ENCODE measurements around the gene CCDC77. TPM values are rescaled to one million over a fixed set of nuclear protein-coding genes. Genes with fewer than 3 reads are reported as not detected.

The CCDC77 gene
- total and polyA plus RNA-seq, 2 donors (not counting 3 experiments of a cell fraction or from before 2014, with no cell fraction given): 4.1 to 12.9 TPM

DNA sequence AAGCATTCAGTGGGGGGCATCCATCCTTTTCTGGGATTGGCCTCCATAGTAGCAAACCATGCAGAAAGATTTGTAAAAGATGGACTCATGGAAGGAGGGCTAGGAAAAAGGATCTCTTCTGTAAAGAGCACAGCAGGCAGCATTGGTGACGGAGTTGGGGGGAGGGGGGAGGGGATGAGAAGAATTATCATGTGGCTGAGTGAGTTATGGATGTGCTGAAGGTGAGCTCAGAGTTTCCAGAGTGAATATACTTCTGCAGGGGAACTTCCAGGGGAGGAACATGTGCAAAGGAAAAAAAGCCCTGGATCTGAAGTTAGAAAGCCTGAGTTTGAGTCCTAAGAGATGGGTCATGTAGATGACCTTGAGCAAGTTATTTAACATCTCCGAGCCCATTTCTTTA lies 54.4 kb downstream of the CCDC77 start:
- DNase-seq (ENCODE audit: low read depth, low spot score) (no peak), FAIRE-seq (no peak)
- H3K9me1 ChIP-seq (replicated peaks; ENCODE audit: control insufficient read depth, extremely low read depth, insufficient read depth, low read length): no peaks in the 10 kb centered on the region
- H2AFZ ChIP-seq (ENCODE audit: low read depth, low read length): no peak overlapping the region
- H4K20me1 ChIP-seq (replicated peaks; ENCODE audit: control insufficient read depth, extremely low read depth, insufficient read depth, low read length): no peaks in the 10 kb centered on the region
- intact Hi-C loops (cut with micrococcal nuclease): no loop called here
- no peak overlapping the region for H3K9ac ChIP-seq (replicated peaks; ENCODE audit: extremely low read depth, insufficient read depth, low read length)
- H3K4me3 ChIP-seq (replicated peaks in 1 of 3; ENCODE audit: insufficient read depth in 1 of 3, low read depth in 1 of 3, low read length in 3 of 3): no peak overlapping the region
- no peak overlapping the region for H3K4me2 ChIP-seq (ENCODE audit: insufficient read depth, low read length)
- H3K27ac ChIP-seq (ENCODE audit: insufficient read depth, low read depth, low read length): no peak overlapping the region
- no peaks in the 10 kb centered on the region for H3K79me2 ChIP-seq (ENCODE audit: control insufficient read depth, insufficient read depth, low read length)
- POLR2A ChIA-PET: no interaction called here
- no peaks in the 10 kb centered on the region for H3K9me3 ChIP-seq (replicated peaks; ENCODE audit: control insufficient read depth, insufficient read depth, low read length)
- TF ChIP-seq, protein P1, sequence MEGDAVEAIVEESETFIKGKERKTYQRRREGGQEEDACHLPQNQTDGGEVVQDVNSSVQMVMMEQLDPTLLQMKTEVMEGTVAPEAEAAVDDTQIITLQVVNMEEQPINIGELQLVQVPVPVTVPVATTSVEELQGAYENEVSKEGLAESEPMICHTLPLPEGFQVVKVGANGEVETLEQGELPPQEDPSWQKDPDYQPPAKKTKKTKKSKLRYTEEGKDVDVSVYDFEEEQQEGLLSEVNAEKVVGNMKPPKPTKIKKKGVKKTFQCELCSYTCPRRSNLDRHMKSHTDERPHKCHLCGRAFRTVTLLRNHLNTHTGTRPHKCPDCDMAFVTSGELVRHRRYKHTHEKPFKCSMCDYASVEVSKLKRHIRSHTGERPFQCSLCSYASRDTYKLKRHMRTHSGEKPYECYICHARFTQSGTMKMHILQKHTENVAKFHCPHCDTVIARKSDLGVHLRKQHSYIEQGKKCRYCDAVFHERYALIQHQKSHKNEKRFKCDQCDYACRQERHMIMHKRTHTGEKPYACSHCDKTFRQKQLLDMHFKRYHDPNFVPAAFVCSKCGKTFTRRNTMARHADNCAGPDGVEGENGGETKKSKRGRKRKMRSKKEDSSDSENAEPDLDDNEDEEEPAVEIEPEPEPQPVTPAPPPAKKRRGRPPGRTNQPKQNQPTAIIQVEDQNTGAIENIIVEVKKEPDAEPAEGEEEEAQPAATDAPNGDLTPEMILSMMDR (IDR thresholded peaks at IDR 0.05; ENCODE audit: extremely low read depth in 1 of 2, insufficient read depth in 1 of 2, low read depth in 1 of 2, low read length in 2 of 2): no peak
- no peak for TF ChIP-seq POLR2AphosphoS5 (IDR thresholded peaks at IDR 0.05; ENCODE audit: insufficient read depth, low read depth, low read length)
- no peak for TF ChIP-seq JUN (IDR thresholded peaks at IDR 0.05; ENCODE audit: borderline replicate concordance, insufficient read depth, insufficient read length, low read depth)
- TF ChIP-seq POLR2A (IDR thresholded peaks at IDR 0.05; ENCODE audit: low read depth, low read length): no peak
- no peak for TF ChIP-seq GATA2 (IDR thresholded peaks at IDR 0.05; ENCODE audit: insufficient read depth, insufficient read length, low read depth, low read length)
- TF ChIP-seq, protein P2, sequence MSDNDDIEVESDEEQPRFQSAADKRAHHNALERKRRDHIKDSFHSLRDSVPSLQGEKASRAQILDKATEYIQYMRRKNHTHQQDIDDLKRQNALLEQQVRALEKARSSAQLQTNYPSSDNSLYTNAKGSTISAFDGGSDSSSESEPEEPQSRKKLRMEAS (IDR thresholded peaks at IDR 0.05; ENCODE audit: insufficient read depth, insufficient read length): no peak
- TF ChIP-seq MYC (IDR thresholded peaks at IDR 0.05; ENCODE audit: low read depth, low read length): no peak
- TF ChIP-seq EZH2 (IDR thresholded peaks at IDR 0.05; ENCODE audit: borderline replicate concordance, low read depth, low read length, severe bottlenecking): no peak
- no peak for TF ChIP-seq FOS (IDR thresholded peaks at IDR 0.05; ENCODE audit: borderline replicate concordance, insufficient read depth, low read length)
- CTCF ChIA-PET: interaction anchor here (0.5 to 7.5 kb wide), 5 partner anchors 14 to 1008 kb away, joined by 3 to 67 read pairs (median 15); no protein-coding TSS in a partner anchor
- no peaks in the 10 kb centered on the region for H3K36me3 ChIP-seq (ENCODE audit: control insufficient read depth in 2 of 2, extremely low read depth in 1 of 2, insufficient read depth in 2 of 2, low read length in 2 of 2)
- dilution Hi-C loops (cut with MboI; ENCODE audit: extremely low pct_ligation_motif_present, low sequenced_read_pairs): no loop called here
- no TSS peak for BruUV-seq (replicated peaks)
- H3K4me1 ChIP-seq (ENCODE audit: control insufficient read depth, extremely low read depth, insufficient read depth, low read length): no peaks in the 10 kb centered on the region
- peaks cover 45 to 54% of the 10 kb centered on the region in 2 experiments for H3K27me3 ChIP-seq (ENCODE audit: control insufficient read depth in 2 of 2, insufficient read depth in 2 of 2, low read length in 2 of 2)
